GM12872 (cell line): ENCODE measurements around the gene MIX23.
A peak's percentile ranks its signal among the peaks of the same experiment; 100 is the strongest.

Experiments used
- TF ChIP-seq, protein P1 (sequence below): IDR thresholded peaks from 3 replicates; pipeline ENCODE4 v1.5.1; 2011; ENCODE audit warnings: low read depth, mild to moderate bottlenecking, low read length, moderate library complexity; ENCODE audit not compliant: insufficient read depth

Gene MIX23

DNA sequence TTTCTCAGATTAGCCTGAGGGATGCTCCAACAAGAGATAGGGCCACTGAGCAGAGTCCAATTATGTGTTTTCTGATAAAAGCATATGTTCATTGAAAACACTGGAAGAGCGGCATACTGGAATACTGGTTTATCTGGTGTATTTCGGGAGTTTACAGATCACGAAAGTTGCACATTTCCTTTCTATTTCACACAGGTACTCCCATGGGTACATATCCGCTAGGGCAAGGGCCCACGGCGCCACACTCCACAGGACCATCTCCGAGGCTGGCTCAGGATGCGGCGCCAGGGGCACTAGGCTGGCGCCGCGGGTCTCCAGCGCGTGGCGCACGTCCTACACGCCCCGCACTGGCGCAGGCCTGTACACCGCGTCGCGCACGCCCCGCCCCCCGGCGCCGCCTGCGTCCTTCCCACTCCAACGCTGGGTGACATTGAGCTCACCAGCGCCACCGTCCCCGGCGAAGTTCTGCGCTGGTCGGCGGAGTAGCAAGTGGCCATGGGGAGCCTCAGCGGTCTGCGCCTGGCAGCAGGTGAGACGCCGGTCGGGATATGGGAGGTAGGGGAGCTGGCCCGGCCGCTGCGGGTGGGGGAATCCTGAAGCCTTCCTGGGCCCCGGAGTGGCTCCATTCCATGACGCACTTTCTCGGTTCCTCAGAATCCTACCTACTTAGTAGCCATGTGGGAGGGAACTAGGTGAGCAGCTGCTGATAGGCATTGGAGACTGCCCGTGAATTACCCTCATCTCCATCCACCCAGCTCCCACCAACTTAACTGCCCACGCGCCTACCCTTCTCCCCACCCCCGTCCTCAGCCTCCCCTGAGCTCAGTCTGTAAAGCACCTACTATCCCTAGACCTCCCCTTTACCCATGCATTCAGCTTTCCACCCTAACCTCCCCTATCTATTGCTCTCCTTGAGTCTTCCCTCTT is 1.0 kb upstream of the MIX23 start, which contains the start of gene FAM162A:
Gene FAM162A, plus strand, starts transcription at position 412 of the 927 bp plus-strand sequence. Its CDS starts 84 bp downstream, at position 496.
- TF ChIP-seq, protein P1, sequence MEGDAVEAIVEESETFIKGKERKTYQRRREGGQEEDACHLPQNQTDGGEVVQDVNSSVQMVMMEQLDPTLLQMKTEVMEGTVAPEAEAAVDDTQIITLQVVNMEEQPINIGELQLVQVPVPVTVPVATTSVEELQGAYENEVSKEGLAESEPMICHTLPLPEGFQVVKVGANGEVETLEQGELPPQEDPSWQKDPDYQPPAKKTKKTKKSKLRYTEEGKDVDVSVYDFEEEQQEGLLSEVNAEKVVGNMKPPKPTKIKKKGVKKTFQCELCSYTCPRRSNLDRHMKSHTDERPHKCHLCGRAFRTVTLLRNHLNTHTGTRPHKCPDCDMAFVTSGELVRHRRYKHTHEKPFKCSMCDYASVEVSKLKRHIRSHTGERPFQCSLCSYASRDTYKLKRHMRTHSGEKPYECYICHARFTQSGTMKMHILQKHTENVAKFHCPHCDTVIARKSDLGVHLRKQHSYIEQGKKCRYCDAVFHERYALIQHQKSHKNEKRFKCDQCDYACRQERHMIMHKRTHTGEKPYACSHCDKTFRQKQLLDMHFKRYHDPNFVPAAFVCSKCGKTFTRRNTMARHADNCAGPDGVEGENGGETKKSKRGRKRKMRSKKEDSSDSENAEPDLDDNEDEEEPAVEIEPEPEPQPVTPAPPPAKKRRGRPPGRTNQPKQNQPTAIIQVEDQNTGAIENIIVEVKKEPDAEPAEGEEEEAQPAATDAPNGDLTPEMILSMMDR, result peak; percentile 67

DNA sequence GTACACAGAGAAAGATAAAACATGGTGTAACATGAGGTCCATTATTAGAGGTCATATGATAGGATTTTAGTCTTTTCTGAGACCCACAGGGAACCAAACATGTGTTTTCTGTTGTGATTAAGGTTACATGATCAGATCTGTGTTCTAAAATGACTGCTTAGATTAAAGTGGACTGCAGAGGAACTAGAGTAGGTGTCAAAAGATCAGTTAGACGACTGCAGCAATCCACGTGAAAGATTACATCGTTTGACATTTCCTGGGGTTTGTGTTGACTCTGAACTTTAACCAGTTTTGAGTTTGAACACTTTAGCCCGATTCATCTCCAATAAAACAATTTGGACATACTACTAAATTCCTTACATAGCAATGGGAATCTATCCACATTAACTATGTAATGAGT is 5.1 kb downstream of the MIX23 start:
- TF ChIP-seq, protein P1, result no peak

DNA sequence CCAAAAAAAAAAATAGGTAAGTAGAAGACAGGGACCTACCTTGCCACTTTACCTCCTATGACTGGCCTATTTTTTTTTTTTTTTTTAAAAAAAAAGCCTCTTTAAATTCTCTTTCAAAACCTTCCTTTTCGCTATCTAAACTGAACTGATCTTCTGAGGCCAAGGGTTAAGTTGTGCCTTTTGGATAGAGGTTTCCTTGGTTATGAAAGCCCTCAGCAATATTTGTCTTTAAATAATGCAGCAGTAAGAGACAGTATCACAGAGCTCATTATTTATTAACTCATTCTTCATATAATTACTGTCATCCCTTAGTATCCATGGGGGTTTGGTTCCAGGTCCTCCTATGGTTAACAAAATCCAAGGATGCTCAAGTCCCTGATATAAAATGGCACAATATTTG is 9.0 kb downstream of the MIX23 start:
- TF ChIP-seq, protein P1, result no peak

DNA sequence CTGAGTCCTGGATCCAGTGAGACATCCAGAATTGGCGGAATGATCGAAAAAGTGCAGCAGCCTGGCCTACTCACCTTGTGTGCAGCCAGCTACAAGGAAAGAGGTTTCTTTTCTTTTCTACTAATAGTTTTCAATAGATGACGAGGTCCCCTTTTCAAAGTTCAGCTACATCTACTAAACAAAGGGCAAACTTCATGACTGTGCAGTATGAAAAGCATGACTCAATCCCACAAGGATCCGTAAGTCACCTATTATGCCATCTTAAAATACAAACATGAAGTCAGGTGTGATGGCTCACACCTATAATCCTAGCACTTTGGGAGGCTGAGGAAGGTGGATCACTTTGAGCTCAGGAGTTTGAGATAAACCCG is 16.7 kb downstream of the MIX23 start:
- TF ChIP-seq, protein P1, result no peak

DNA sequence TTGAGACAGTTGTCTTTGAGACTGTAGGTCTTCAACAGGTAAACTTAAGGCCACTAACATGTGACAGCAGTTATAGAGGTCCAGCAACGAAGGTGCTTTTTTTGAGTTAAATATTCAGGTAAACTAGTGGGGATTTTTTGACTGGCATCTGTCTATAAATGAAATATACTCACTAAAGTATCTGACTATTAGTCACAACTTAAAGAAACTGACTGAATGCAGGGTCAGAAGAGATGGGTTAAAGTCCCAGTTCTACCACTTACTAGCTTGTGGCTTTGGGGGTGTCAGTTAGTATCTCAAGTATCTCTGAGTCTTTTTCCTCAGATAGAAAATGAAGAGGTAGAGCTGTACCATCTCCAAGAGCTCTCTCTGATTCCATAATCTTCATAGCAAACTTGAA is 18.0 kb downstream of the MIX23 start:
- TF ChIP-seq, protein P1, result no peak

DNA sequence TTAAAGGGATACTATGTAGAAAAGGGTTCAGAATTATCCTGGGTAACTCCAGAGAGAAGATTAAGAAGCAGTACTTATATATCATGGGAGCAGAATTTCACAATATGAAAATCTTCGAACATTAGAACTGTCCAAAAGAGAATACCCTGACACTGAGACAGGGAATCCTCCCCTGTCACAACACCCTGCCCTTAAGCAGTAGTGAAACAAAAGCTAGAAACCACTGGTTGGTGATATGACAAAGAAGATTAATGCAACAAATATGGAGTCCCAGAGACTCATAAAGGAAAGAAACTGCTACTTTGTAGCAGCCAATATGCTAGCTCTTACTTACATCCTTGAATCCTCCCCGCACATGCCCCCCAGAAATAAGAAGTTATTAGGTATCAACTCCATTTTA is 18.5 kb downstream of the MIX23 start:
- TF ChIP-seq, protein P1, result no peak

DNA sequence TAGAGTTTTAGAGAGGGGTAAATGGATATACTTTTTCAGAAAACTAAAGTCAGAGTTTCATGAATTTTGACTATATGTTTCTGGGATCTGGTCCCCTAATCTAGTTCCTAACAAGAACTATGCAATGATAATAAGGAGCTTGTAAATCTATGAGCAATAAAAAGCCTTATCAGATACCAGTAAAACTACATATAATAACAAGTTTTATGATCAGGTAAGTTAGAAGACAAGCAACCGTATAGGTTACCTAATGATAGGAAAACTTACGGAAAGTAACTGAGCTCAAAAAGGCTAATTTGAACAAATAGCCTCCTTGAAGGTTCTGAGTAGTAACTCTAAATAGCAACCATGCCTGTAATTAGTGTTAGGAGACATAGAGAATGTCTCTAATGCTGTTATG is 21.0 kb downstream of the MIX23 start:
- TF ChIP-seq, protein P1, result no peak
